GM19455 (cell line): ENCODE results near the gene MSH5.
"Not testable (repeated sequence)": the region's sequence is repeated elsewhere in the genome, so short reads cannot be mapped to it uniquely, and the experiment has no call there.

Experiments
- ATAC-seq: cut with Tn5 transposase; IDR thresholded peaks from one replicate; pipeline ENCODE4 v1.9.1; 2021; ENCODE audit not compliant: unreplicated experiment

The MSH5 gene

DNA sequence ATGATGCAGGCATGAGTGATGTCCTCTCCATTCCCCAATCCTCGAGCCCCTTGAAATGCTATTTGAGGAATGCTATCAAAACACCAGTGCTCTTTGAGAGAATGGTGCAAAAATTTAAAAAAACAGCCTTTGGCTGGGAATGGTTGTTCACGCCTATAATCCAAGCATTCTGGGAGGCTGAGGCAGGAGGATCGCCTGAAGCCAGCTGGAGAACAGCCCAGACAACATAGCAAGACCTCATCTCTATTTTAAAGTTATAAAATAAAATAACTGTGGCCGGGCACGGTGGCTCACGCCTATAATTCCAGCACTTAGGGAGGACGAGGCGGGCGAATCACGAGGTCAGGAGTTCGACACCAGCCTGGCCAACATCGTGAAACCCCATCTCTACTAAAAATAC lies 60.0 kb downstream of the MSH5 start:
- ATAC-seq: no peak

DNA sequence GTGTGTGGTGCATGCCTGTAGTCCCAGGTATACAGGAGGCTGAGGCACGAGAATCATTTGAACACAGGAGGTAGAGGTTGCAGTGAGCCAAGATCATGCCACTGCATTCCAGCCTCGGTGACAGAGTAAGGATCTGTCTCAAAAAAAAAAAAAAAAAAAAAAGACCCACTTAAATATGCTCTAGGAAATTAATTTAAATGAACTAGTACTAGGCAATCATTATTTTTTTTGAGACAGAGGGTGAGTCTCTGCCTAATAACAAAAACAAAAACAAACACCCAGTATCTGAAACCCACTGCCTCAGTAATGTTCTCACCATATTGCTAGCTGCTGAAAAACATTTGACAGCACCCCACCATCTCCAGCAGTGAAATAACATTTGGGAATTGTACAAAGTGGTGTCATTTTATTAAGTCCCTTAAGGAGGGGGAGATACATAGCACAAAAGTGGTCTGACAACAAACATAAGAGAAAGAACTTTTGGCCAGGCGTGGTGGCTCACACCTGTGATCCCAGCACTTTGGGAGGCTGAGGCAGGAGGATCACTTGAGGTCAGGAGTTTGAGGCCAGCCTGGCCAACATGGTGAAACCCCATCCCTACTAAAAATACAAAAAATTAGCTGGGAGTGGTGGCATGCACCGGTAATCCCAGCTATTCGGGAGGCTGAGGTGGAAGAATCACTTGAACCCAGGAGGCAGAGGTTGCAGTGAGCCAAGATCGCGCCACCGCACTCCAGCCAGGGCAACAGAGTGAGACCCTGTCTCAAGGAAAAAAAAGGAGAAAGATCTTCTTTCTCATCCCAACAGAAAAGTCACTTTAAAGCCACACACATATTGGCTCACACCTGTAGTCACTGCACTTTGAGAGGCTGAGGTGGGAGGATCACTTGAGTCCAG lies 61.5 kb downstream of the MSH5 start:
- not testable (repeated sequence) for ATAC-seq

DNA sequence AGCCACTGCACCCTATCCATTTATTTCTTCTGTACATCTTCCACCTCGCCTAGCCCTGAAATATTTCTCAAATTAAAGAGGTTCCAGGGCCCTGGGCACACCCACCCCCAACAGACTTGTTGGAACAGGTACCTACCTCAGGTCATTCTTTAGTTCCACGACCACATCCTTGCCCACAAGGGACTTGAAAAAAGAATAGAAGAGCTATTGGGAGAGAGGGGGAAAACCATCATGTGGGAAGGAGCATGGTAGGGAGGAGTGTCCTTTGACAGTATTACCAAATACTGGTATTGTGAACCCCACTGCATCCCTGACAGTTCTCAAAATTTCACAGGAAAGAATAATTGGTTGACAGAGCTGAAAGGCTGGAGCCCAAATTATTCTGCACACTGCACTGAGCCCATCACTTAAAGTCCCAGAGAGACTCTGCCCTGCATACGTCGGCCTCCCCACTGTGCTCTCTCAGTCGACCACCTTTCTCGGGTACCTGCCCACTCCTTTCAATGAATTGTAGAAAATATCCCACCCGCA lies 66.2 kb downstream of the MSH5 start:
- no peak for ATAC-seq

DNA sequence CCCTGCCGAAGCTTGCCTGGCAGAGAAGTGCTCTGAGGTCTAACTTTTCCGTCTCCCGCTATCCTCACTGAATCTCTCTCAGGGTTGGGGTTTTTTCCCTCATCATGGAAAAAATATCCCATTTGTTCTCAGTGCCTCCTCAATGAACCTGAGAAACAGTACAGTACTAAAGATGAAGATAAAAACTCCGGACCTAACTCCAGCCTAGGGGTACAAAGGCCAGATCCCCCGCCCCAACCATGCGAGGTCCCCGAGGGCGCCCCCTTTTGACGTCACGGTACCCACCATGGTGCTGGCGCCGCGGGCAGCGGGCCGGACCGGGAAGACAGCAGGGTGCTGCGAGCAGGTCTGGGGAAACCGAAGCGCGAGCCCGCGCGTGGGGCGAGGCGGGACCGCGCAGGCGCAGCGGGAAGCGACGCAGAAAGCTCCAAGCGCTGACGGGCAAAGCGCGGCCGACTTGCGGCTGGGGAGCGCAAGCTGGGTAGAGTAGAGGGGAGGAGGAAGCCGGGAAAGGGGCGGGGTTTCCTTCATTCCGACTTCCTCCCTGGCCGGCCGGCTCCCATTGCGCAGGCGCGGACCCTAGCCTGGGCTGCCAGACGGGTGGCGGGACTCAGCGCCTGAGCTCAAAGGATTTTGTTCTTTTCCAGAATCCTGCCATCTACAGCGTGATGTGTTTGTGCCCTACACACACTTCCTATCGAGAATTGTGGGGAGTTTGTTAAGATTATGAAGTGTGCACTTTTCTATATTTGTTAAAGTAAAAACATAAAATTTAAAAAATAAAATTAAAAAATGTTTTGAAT lies 66.9 kb downstream of the MSH5 start, which contains the start of gene LSM2:
Gene LSM2, minus strand, starts transcription at position 497 of the 803 bp plus-strand sequence. Its CDS starts 209 bp downstream, at position 288.
- peak; percentile 77 for ATAC-seq

DNA sequence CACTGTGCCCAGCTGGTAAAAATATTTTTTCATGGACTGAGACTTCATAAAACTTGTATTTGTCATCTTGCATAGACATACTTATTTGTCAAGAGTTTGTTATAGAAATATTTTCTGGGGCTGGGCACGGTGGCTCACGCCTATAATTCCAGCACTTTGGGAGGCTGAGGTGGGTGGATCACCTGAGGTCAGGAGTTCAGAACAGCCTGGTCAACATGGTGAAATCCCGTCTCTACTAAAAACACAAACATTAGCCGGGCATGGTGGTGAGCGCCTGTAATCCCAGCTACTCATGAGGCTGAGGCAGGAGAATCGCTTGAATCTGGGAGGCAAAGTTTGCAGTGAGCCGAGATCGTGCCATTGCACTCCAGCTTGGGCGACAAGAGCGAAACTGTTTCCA lies 68.8 kb downstream of the MSH5 start:
- ATAC-seq: not testable (repeated sequence)

DNA sequence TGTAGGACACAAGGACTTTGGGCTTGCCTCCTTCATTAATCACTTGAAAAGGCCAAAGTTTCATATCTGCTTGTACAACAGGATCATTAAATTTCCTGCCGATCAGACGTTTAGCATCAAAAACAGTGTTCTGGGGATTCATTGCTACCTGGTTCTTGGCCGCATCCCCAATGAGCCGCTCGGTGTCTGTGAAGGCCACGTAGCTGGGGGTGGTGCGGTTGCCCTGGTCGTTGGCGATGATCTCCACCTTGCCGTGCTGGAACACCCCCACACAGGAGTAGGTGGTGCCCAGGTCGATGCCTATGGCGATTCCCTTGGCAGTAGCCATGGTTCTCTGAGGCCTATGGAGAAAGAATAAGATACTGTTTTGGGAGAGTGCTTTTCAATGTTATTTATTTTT lies 71.8 kb downstream of the MSH5 start:
- ATAC-seq: no peak
